Suprapubic skin (tissue), 4 donors: ENCODE measurements around the gene SEL1L3. TPM values are rescaled to one million over a fixed set of nuclear protein-coding genes. Genes with fewer than 3 reads are reported as not detected.

ENCODE experiments used
- DNase-seq, 2 donors: peaks; one replicate each; pipeline ENCODE4 v3.0.0-alpha.2; 2019; ENCODE audit warnings: low spot score in 2 of 2
- H3K27ac ChIP-seq: fragments of 200-600 bp; sonication (generic); one replicate; pipeline ENCODE4 v1.5.1; 2019
- H3K27me3 ChIP-seq: fragments of 200-600 bp; sonication (generic); one replicate; pipeline ENCODE4 v1.5.1; 2019
- H3K36me3 ChIP-seq: fragments of 200-600 bp; sonication (generic); one replicate; pipeline ENCODE4 v1.5.1; 2019
- H3K4me1 ChIP-seq: fragments of 200-600 bp; sonication (generic); one replicate; pipeline ENCODE4 v1.5.1; 2019
- H3K4me3 ChIP-seq: fragments of 200-600 bp; sonication (generic); one replicate; pipeline ENCODE4 v1.5.1; 2019; ENCODE audit warnings: mild to moderate bottlenecking
- H3K9me3 ChIP-seq: fragments of 200-600 bp; sonication (generic); one replicate; pipeline ENCODE4 v1.5.1; 2019
- EP300 ChIP-seq: sonication (generic); formaldehyde crosslinking; IDR thresholded peaks from one replicate; pipeline ENCODE4 v1.6.1; 2017; ENCODE audit warnings: antibody characterized with exemption
- POLR2A ChIP-seq, 2 donors: fragments of 450-650 bp; IDR thresholded peaks; one replicate each; pipeline ENCODE4 v1.6.1; 2017; ENCODE audit warnings: antibody characterized with exemption in 2 of 2, mild to moderate bottlenecking in 2 of 2, moderate library complexity in 2 of 2
- POLR2AphosphoS5 ChIP-seq, 3 donors: sonication (generic); formaldehyde crosslinking; IDR thresholded peaks; one replicate each; pipeline ENCODE4 v1.6.1; 2017; ENCODE audit warnings: antibody characterized with exemption in 3 of 3
- WGBS: methylation state at CpG from one replicate; pipeline ENCODE4 v1.1.5; 2018; 5-methylcytosine and 5-hydroxymethylcytosine counted together
- total RNA-seq, 4 donors: library from RNA; depleted of rRNA; stranded (reverse); fragments of >200 nt; gene quantifications; one replicate each; pipeline ENCODE4 v1.1.0, GENCODE V29; 2016
- TF ChIP-seq, protein P1 (sequence below), 2 donors: fragments of 200-600 bp in 1 of 2; fragments of 450-650 bp in 1 of 2; sonication (generic) in 1 of 2; IDR thresholded peaks; one replicate each; pipeline ENCODE4 v1.5.1; 2016 to 2019; ENCODE audit warnings: antibody characterized with exemption in 2 of 2, mild to moderate bottlenecking in 1 of 2, moderate library complexity in 1 of 2

Gene SEL1L3
- total RNA-seq, 4 donors from 2014 or later, result 5.5 to 16.0 (median 12.3) TPM

DNA sequence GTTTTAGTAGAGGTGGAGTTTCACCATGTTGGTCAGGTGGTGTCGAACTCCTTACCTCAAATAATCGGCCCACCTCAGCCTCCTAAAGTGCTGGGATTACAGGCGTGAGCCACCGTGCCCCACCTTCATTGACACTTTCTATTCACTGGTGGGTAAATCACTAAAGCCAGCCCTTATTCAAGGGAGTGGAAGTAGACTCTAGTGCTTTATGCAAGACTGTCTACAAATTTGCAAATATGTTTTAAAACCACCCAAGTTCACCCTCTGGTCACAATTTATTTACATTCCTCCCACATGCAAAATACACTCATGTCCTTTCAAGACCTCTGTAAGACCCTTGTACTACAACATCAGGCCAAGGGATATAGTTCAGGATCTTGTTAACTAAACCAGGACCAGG, 162.1 kb downstream of the SEL1L3 start:
- no peaks in the 10 kb centered on the region for H3K9me3 ChIP-seq
- no peak overlapping the region for H3K4me3 ChIP-seq
- no peaks in the 10 kb centered on the region for H3K4me1 ChIP-seq
- no peak overlapping the region for H3K27ac ChIP-seq
- WGBS, result 95% methylated on average over 4 of the region's 4 CpGs
- TF ChIP-seq POLR2AphosphoS5 (IDR thresholded peaks at IDR 0.05), result no peak
- TF ChIP-seq POLR2A (IDR thresholded peaks at IDR 0.05), result no peak
- no peak for TF ChIP-seq EP300
- TF ChIP-seq, protein P1, sequence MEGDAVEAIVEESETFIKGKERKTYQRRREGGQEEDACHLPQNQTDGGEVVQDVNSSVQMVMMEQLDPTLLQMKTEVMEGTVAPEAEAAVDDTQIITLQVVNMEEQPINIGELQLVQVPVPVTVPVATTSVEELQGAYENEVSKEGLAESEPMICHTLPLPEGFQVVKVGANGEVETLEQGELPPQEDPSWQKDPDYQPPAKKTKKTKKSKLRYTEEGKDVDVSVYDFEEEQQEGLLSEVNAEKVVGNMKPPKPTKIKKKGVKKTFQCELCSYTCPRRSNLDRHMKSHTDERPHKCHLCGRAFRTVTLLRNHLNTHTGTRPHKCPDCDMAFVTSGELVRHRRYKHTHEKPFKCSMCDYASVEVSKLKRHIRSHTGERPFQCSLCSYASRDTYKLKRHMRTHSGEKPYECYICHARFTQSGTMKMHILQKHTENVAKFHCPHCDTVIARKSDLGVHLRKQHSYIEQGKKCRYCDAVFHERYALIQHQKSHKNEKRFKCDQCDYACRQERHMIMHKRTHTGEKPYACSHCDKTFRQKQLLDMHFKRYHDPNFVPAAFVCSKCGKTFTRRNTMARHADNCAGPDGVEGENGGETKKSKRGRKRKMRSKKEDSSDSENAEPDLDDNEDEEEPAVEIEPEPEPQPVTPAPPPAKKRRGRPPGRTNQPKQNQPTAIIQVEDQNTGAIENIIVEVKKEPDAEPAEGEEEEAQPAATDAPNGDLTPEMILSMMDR (IDR thresholded peaks at IDR 0.05), result no peak
- no peak for DNase-seq
- H3K27me3 ChIP-seq, result no peaks in the 10 kb centered on the region
- H3K36me3 ChIP-seq, result no peaks in the 10 kb centered on the region

DNA sequence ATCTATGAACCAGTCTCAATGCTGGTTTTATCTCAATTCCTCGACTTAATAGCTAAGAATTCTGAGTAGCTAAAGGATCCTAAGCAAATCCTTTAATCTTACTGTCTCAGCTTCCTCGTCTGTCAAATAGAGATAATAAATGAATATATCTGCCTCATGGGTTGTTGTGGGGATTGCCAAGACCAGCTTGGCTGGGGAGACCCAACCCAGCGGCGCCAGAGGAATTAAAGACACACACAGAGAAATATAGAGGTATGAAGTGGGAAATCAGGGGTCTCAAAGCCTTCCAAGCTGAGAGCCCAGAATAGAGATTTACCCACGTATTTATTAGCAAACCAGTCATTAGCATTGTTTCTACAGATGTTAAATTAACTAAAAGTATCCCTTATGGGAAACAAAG, 165.3 kb downstream of the SEL1L3 start:
- Histone ChIP-seq H3K36me3 (no peaks in the 10 kb centered on the region), H3K9me3 (peaks cover 2% of the 10 kb centered on the region), H3K4me1 (no peaks in the 10 kb centered on the region), H3K27me3 (no peaks in the 10 kb centered on the region), H3K4me3 (no peak overlapping the region), H3K27ac (no peak overlapping the region)
- WGBS, result 77% methylated on average over 5 of the region's 5 CpGs
- DNase-seq, result no peak
- TF ChIP-seq, protein P1 (IDR thresholded peaks at IDR 0.05), result no peak
- TF ChIP-seq POLR2AphosphoS5 (IDR thresholded peaks at IDR 0.05) (no peak), POLR2A (IDR thresholded peaks at IDR 0.05) (no peak), EP300 (no peak)

Other genes with a start within 250 kb of the SEL1L3 start
- 1 to 10 TPM; 2.5 to 7.8 (median 3.8) TPM for gene SLC34A2, start 207.1 kb downstream of the SEL1L3 start, total RNA-seq
- 10 to 100 TPM; 12.2 to 17.1 (median 15.1) TPM for gene SMIM20, start 51.2 kb upstream of the SEL1L3 start, total RNA-seq